ENCODE measurements around the gene RALGDS.
A peak's percentile ranks its signal among the peaks of the same experiment; 100 is the strongest.

The RALGDS gene

DNA sequence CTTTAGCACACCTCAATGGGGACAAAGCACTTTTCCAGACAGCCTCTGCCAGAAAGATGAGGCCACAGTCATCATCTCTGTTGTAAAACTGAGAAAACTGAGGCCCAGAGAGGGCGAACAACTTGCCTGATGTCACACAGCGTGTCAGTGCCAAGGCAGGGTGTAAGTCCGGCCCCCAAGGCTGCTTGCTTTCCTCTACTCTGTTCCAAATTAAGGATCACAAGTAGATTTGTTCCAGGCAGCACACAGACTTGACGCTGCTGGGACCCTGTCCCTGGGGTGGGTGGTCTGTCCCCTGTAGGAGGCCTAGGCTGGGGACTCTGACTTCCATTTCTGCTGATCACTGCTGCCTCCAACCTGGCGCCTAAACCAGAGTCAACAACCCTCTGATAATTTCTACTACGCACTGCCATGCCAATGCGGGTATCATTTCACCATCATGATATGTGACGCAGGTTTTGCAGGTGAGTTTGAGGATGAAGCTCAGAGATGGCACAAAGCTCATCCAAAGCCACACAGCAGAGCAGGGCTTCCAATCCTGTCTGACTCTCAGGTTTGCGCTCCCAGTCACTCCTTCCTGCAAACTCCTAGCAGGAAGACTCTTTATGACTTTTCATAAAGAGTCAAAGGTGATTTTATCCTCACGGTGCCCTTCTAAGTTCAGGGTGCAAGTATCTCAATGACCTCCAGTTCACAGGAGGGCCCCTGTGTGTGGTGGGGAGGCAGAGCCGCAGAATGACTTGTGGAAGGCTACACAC lies 13.5 kb upstream of the RALGDS start:
- TF ChIP-seq, protein P1, sequence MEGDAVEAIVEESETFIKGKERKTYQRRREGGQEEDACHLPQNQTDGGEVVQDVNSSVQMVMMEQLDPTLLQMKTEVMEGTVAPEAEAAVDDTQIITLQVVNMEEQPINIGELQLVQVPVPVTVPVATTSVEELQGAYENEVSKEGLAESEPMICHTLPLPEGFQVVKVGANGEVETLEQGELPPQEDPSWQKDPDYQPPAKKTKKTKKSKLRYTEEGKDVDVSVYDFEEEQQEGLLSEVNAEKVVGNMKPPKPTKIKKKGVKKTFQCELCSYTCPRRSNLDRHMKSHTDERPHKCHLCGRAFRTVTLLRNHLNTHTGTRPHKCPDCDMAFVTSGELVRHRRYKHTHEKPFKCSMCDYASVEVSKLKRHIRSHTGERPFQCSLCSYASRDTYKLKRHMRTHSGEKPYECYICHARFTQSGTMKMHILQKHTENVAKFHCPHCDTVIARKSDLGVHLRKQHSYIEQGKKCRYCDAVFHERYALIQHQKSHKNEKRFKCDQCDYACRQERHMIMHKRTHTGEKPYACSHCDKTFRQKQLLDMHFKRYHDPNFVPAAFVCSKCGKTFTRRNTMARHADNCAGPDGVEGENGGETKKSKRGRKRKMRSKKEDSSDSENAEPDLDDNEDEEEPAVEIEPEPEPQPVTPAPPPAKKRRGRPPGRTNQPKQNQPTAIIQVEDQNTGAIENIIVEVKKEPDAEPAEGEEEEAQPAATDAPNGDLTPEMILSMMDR (IDR thresholded peaks at IDR 0.05; ENCODE audit: insufficient read depth, low read depth, low read length, missing control alignments): no peak
- no peak overlapping the region for H3K4me3 ChIP-seq (ENCODE audit: low read length)
- DNase-seq (ENCODE audit: low read depth): peak; percentile 42

DNA sequence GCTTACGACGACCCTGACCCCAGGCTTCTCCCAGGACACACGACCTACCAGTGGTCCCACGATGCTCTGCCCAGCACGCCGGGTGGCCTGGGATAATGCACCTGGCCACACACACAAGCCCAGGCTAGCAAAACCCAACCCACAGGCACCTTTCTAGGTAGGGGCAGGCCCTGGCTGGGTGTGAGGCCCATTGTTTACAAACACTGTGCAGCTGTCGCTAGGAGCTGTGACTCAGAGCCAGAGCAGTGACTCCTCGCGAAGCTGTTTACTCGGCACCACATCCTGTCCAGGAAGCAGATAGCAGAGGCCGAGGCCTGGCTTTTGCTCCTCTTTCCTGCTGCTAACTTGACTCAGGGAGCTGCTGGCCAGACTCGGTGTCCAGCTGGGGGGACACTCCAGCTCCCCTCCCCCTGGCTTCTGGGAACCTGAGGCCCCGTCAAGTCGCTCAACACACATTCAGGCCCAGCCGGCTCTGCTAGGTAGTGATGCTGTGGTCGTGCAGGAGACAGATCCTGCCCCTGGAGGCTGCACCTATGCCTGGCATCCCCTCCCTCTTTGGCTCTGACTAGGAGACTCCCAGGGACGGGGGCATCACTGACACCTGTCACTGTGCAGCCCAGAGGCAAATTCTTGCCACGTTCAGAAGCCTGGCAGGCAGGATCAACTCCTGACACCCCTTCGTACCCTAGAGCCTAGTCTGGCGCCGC lies 12.8 kb upstream of the RALGDS start:
- no peak overlapping the region for H3K4me3 ChIP-seq (ENCODE audit: low read length)
- TF ChIP-seq, protein P1 (IDR thresholded peaks at IDR 0.05; ENCODE audit: insufficient read depth, low read depth, low read length, missing control alignments): peak; percentile 5
- DNase-seq (ENCODE audit: low read depth): peak; percentile 97

DNA sequence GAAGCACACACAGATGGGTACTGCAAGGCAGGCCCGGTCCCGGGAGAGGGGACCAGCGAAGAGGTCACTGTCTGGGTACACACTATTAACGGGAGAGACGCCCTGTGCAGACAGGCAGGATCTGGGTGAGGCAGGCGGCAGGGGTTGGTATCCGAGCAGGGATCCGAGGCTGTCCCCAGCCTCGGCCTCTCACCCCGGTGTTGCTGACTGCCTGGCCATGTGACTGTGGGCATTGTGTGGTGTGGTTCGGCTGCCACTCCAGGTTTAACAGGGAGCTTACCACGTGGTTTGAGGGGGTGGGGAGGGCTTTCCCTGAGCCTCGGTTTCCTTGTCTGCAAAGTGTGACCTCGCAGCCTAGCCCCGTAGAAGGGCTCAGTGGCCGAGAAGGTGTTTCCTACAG lies 11.1 kb upstream of the RALGDS start:
- no peak overlapping the region for H3K4me3 ChIP-seq (ENCODE audit: low read length)
- DNase-seq (ENCODE audit: low read depth): no peak
- TF ChIP-seq, protein P1 (IDR thresholded peaks at IDR 0.05; ENCODE audit: insufficient read depth, low read depth, low read length, missing control alignments): no peak

DNA sequence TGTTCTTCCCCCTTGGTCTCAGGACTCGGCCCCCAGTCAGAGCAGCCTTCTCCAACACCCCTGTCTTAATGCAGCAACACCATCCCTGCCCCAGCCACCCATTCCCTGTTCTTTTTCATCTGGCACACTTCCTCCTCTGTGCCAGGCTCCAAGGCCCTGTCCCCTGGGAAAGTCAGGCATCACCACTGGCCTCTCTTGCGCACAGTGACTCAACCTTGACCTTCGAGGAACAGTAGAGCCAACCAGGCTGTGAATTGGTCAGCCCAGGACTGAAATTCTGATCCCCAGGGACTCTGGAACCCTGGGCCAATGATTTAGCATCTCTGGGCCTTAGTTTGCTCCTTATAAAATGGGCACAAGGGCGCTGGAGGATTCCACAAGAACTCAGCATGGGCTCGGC lies 10.5 kb upstream of the RALGDS start:
- no peak for DNase-seq (ENCODE audit: low read depth)
- no peak overlapping the region for H3K4me3 ChIP-seq (ENCODE audit: low read length)
- TF ChIP-seq, protein P1 (IDR thresholded peaks at IDR 0.05; ENCODE audit: insufficient read depth, low read depth, low read length, missing control alignments): no peak

DNA sequence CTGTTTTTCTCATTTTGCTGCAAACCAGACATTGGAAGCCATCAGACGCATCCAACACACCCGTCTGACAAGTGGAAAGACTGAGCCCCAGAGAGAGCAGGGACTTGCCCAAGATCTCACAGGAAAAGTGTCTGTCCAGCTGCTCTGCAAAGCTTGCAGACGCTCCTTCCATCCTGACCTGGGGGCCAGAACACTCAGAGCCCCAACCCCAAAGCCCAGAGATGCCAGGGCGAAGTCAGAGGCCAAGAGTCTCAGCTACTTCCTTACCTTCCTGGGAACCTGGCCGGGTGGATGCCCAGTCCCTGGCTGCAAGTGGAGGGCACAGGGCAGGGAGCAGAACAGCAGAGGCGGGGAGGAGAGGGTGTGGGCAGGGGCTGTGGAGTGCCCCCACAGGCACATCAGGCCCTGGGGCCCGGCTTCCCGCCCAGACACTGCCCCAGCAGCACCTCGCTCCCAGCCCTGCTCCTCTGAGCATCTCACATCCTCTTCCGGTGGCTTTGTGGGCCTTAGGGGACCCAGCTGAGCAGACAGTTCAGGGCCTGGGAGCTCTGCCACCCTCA lies 9.7 kb upstream of the RALGDS start:
- TF ChIP-seq, protein P1 (IDR thresholded peaks at IDR 0.05; ENCODE audit: insufficient read depth, low read depth, low read length, missing control alignments): no peak
- DNase-seq (ENCODE audit: low read depth): no peak
- H3K4me3 ChIP-seq (ENCODE audit: low read length): no peak overlapping the region

DNA sequence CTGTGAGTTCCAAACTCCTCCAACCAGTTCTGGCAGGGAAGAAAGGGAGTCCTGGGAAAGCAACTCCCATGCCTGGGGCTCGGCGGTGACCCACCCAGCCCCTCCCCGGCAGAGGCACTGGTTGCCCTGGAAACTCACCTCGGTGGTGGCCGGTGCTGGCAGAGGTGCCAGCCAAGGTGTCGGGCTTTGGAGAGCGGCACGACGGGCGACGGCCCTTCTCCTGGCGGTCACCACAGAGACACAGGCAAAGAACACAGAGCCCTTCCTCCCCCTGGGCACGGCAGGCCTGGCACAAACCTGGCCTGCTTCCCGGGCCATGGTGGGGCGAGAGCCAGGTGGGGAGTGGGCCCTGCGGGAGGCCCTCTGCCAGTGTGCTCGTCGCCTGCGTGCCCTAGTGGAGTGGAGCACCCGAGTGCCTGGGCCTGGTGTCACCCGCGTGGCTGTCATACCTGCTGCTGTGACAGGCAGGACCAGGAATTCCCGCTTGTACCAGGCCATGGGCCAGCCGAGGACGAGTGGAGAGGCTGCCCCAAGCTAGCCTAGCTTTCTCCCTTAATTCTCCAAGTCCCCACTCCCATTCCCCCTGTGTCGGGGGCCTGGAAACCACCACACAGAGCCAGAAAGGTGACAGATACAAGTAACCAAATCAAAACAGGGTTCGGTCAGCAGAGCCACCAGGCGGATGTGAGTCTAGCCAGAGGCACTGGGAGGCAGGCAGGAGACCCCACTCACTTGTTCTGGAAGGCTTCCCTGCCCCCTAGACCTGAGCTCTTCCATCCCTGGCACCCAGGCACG lies 8.2 kb upstream of the RALGDS start:
- no peak overlapping the region for H3K4me3 ChIP-seq (ENCODE audit: low read length)
- peak; percentile 51 for DNase-seq (ENCODE audit: low read depth)
- TF ChIP-seq, protein P1 (IDR thresholded peaks at IDR 0.05; ENCODE audit: insufficient read depth, low read depth, low read length, missing control alignments): no peak
